Erythroblast (primary cell): Measurements from ENCODE around the gene BTBD19.

Experiments
- GATA1 ChIP-seq: IDR thresholded peaks from 2 replicates; pipeline ENCODE4 v1.6.1; 2011; ENCODE audit warnings: low read depth, mild to moderate bottlenecking, control low read depth, low read length, moderate library complexity
- POLR2A ChIP-seq: IDR thresholded peaks from 2 replicates; pipeline ENCODE4 v1.6.1; 2011; ENCODE audit warnings: mild to moderate bottlenecking, low read length

DNA sequence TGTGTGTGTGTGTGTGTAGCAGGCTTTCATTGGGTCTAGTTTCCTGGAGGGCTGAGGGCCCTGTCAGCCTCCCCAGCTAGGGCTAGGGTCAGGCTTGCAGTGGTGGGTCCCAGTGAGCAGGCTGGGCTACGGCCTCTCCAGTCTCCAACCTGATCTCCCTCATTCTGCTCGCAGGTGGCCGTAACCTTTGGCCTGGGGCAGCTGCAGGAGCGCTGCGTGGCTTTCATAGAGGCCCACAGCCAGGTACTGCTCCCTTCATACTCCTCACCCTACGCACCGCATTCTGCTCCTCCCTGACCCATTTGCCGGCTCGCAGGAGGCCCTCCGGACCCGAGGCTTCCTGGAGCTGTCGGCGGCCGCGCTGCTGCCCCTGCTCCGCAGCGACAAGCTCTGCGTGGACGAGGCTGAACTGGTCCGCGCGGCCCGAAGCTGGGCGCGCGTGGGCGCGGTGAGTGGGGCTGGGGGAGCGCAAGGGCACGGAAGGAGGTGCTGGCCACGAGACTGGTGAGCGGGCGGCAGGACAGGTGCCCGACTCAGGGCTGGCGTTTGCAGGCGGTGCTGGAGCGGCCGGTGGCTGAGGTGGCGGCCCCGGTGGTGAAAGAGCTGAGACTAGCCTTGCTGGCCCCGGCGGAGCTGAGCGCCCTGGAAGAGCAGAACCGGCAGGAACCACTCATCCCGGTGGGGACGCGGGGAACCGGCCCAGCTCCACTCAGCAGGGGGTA lies 4.7 kb downstream of the BTBD19 start:
- no peak for TF ChIP-seq POLR2A
- TF ChIP-seq GATA1: no peak
